ENCODE measurements around the gene RPS27.
"Not testable (repeated sequence)": the region's sequence is repeated elsewhere in the genome, so short reads cannot be mapped to it uniquely, and the experiment has no call there.

DNA sequence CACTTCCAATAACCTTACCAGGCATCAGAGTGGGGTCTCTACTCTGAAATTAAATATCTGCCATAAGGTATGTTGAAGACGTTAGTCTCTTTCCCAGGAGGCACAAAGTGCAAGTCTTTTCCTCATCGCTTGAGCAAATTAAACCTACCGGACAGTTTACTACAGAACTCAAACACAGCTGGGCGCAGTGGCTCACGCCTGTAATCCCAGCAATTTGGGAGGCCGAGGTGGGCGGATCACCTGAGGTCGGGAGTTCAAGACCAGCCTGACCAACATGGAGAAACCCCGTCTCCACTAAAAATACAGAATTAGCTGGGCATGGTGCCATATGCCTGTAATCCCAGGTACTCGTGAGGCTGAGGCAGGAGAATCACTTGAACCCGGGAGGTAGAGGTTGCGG lies 11.5 kb upstream of the RPS27 start:
- not testable (repeated sequence) for TF ChIP-seq POLR2A (IDR thresholded peaks at IDR 0.05; ENCODE audit: low read depth, low read length); POLR2AphosphoS5 (IDR thresholded peaks at IDR 0.05; ENCODE audit: low read depth, low read length); SPI1 (IDR thresholded peaks at IDR 0.05; ENCODE audit: low read depth, low read length); POU2F2 (IDR thresholded peaks at IDR 0.05; ENCODE audit: low read depth, low read length); TAF1 (IDR thresholded peaks at IDR 0.05; ENCODE audit: low read depth, low read length); PAX5 (IDR thresholded peaks at IDR 0.05; ENCODE audit: insufficient read depth, low read length, severe bottlenecking)
